Caco-2 (cell line): Measurements from ENCODE around the gene NCKAP5. TPM values are rescaled to one million over a fixed set of nuclear protein-coding genes. Genes with fewer than 3 reads are reported as not detected.

Experiments used
- BruUV-seq: library from RNA; stranded (reverse); fragments of 400-500 nt; replicated peaks from 2 replicates; lab custom pipeline; 2021; lab: Mats Ljungman, UMichigan
- CTCF ChIA-PET: fragments of 300-600 bp; sonication (Branson Sonifier 250); formaldehyde crosslinking; loops from one replicate; lab custom pipeline; 2022; ENCODE audit warnings: antibody characterized with exemption; lab: Charles Lee
- POLR2A ChIA-PET: fragments of 300-600 bp; sonication (Branson Sonifier 250); formaldehyde crosslinking; loops from one replicate; lab custom pipeline; 2022; ENCODE audit warnings: antibody characterized with exemption; lab: Charles Lee
- DNase-seq, 2 experiments: peaks; one replicate each; pipeline versions ENCODE4 v3.0.0 to v3.0.0-alpha.2; 2020 to 2022
- H3K27me3 ChIP-seq: replicated peaks from 2 replicates; pipeline ENCODE4 v1.6.0; 2011; ENCODE audit warnings: low read length; ENCODE audit not compliant: control insufficient read depth, insufficient read depth
- H3K36me3 ChIP-seq: 2 replicates; pipeline ENCODE4 v1.5.1; 2011; ENCODE audit warnings: low read length; ENCODE audit not compliant: control insufficient read depth, insufficient read depth
- H3K4me1 ChIP-seq: fragments of 250-450 bp; sonication (Bioruptor Pico); 2 replicates; pipeline ENCODE4 v1.5.1; 2020; ENCODE audit warnings: mild to moderate bottlenecking
- H3K4me3 ChIP-seq: 2 replicates; pipeline ENCODE4 v1.5.1; 2011; ENCODE audit warnings: low read depth, mild to moderate bottlenecking, control low read depth, low read length
- H3K9me3 ChIP-seq: fragments of 250-450 bp; sonication (Bioruptor Pico); 2 replicates; pipeline ENCODE4 v1.5.1; 2020; ENCODE audit warnings: mild to moderate bottlenecking, moderate library complexity
- H3K27ac Mint-ChIP-seq: one replicate; pipeline ENCODE4 v1.8.0; 2022; ENCODE audit warnings: mixed read lengths; ENCODE audit not compliant: unreplicated experiment
- H3K27me3 Mint-ChIP-seq: one replicate; pipeline ENCODE4 v1.8.0; 2022; ENCODE audit warnings: mixed read lengths; ENCODE audit not compliant: insufficient read depth, unreplicated experiment
- H3K36me3 Mint-ChIP-seq: one replicate; pipeline ENCODE4 v1.8.0; 2022; ENCODE audit warnings: mild to moderate bottlenecking, mixed read lengths; ENCODE audit not compliant: insufficient read depth, unreplicated experiment
- H3K4me1 Mint-ChIP-seq: one replicate; pipeline ENCODE4 v1.8.0; 2022; ENCODE audit warnings: low read depth, mixed read lengths; ENCODE audit not compliant: unreplicated experiment
- H3K4me3 Mint-ChIP-seq: one replicate; pipeline ENCODE4 v1.8.0; 2022; ENCODE audit warnings: mild to moderate bottlenecking, moderate library complexity, mixed read lengths; ENCODE audit not compliant: unreplicated experiment
- H3K9me3 Mint-ChIP-seq: one replicate; pipeline ENCODE4 v1.8.0; 2022; ENCODE audit warnings: mixed read lengths; ENCODE audit not compliant: unreplicated experiment
- CTCF ChIP-seq, 2 experiments: fragments of 200-600 bp in 1 of 2; IDR thresholded peaks; 1 replicate in 1 of 2; 2 replicates in 1 of 2; pipeline versions ENCODE4 v1.5.1 to v1.8.0; 2011 to 2022; ENCODE audit warnings: antibody characterized with exemption in 1 of 2, control low read depth in 1 of 2, inconsistent platforms in 1 of 2, low read depth in 1 of 2, low read length in 1 of 2, mild to moderate bottlenecking in 1 of 2, moderate library complexity in 1 of 2; ENCODE audit not compliant: insufficient read depth in 1 of 2, severe bottlenecking in 1 of 2, unreplicated experiment in 1 of 2
- intact Hi-C: fragments of 100-400 bp; cut with micrococcal nuclease; formaldehyde crosslinking; loops from one replicate; pipeline ENCODE4 v1.10.0; 2022; ENCODE audit not compliant: unreplicated experiment
- total RNA-seq: library from RNA; stranded (reverse); gene quantifications from 2 replicates; pipeline ENCODE4 v1.2.3, GENCODE V29; 2022

NCKAP5 gene
- total RNA-seq, 1 experiment from 2014 or later: 3.8 TPM

DNA sequence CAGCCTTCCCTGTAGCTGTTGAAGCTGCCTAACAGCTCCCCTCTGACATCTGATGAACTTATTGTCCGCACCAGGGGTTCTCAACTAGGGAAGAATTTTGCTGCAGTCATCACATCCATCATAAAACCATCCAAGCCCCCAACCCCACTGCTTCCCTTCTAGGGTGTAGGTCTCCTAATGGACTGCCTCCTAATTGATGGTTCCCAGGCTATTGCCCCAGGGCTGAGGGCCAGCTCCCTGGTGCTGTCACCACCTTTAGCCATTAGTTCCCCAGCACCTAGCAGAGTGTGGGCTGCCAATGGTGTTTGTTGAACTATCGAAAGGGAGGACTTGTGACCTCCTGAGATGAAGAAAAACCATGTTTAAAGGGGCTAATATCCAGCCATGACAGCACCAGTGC, 125.9 kb downstream of the NCKAP5 start:
- Histone ChIP-seq H3K36me3 (no peaks in the 10 kb centered on the region), H3K27me3 (no peaks in the 10 kb centered on the region), H3K4me3 (no peak overlapping the region), H3K9me3 (no peaks in the 10 kb centered on the region), H3K4me1 (0 out of 2 replicates have a peak, but pooled peaks cover 9% of the 10 kb centered on the region)
- TF ChIP-seq CTCF (IDR thresholded peaks at IDR 0.05; ENCODE audit: insufficient read depth in 1 of 2, low read depth in 1 of 2, low read length in 1 of 2, severe bottlenecking in 1 of 2, unreplicated experiment in 1 of 2): no peak
- DNase-seq: no peak
- Mint-ChIP-seq H3K36me3 (no peaks in the 10 kb centered on the region), H3K9me3 (no peaks in the 10 kb centered on the region), H3K27ac (no peak overlapping the region), H3K4me1 (peaks cover 17% of the 10 kb centered on the region), H3K27me3 (peaks cover 13% of the 10 kb centered on the region), H3K4me3 (no peak overlapping the region)
- BruUV-seq: no TSS peak
- POLR2A ChIA-PET: no interaction called here
- intact Hi-C loops: no loop called here
- CTCF ChIA-PET: interaction anchor here (2.0 kb wide), 1 partner anchor 21 kb away, joined by 5 read pairs; no protein-coding TSS in a partner anchor

DNA sequence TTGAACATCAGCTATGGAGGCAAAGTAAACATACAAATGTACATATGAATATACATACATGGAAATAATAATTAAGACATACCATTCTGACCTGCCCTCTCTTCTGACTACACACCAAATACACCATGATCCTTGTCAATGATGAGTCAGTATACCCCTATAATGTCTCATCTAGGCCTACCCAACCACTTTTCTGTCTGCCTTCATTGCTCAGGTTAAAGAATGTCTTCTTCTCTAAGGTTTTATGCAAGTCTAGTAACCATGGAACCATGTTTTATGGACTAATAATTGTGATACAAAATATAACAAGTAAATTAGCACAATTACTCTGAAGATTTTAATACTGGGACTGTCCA, 128.7 kb downstream of the NCKAP5 start:
- Histone ChIP-seq H3K27me3 (no peaks in the 10 kb centered on the region), H3K4me3 (no peak overlapping the region), H3K4me1 (peaks cover 6% of the 10 kb centered on the region; the same call in 1 of the 2 replicates), H3K36me3 (no peaks in the 10 kb centered on the region), H3K9me3 (no peaks in the 10 kb centered on the region)
- Mint-ChIP-seq H3K27me3 (peaks cover 5% of the 10 kb centered on the region), H3K27ac (no peak overlapping the region), H3K36me3 (no peaks in the 10 kb centered on the region), H3K9me3 (no peaks in the 10 kb centered on the region), H3K4me3 (no peak overlapping the region), H3K4me1 (peaks cover 27% of the 10 kb centered on the region)
- TF ChIP-seq CTCF (IDR thresholded peaks at IDR 0.05; ENCODE audit: insufficient read depth in 1 of 2, low read depth in 1 of 2, low read length in 1 of 2, severe bottlenecking in 1 of 2, unreplicated experiment in 1 of 2): no peak
- CTCF ChIA-PET: no interaction called here
- BruUV-seq: no TSS peak
- POLR2A ChIA-PET: no interaction called here
- no peak for DNase-seq
- intact Hi-C loops: no loop called here

- no peaks in the 10 kb centered on the region for H3K27me3 ChIP-seq
- H3K9me3 ChIP-seq: no peaks in the 10 kb centered on the region
- no peak overlapping the region for H3K4me3 ChIP-seq
- Mint-ChIP-seq H3K9me3 (no peaks in the 10 kb centered on the region), H3K4me1 (peaks cover 22% of the 10 kb centered on the region), H3K27ac (no peak overlapping the region), H3K27me3 (peaks cover 5% of the 10 kb centered on the region), H3K4me3 (no peak overlapping the region), H3K36me3 (no peaks in the 10 kb centered on the region)
- CTCF ChIA-PET: no interaction called here
- H3K36me3 ChIP-seq: no peaks in the 10 kb centered on the region
- intact Hi-C loops: no loop called here
- no peak for TF ChIP-seq CTCF (IDR thresholded peaks at IDR 0.05; ENCODE audit: insufficient read depth in 1 of 2, low read depth in 1 of 2, low read length in 1 of 2, severe bottlenecking in 1 of 2, unreplicated experiment in 1 of 2)
- BruUV-seq: no TSS peak
- POLR2A ChIA-PET: no interaction called here
- DNase-seq: no peak
- peaks cover 5% of the 10 kb centered on the region; the same call in 1 of the 2 replicates for H3K4me1 ChIP-seq
Observed at GRCh38 chr2:133438848-133439564, 129.3 kb downstream of the NCKAP5 start.
